Glutamatergic neuron (in vitro differentiated cells): ENCODE results near the gene PLA2G4A. TPM values are rescaled to one million over a fixed set of nuclear protein-coding genes. Genes with fewer than 3 reads are reported as not detected.

Experiments
- DNase-seq: peaks from one replicate; pipeline ENCODE4 v3.0.0; 2022
- H3K27ac Mint-ChIP-seq: one replicate; pipeline ENCODE4 v1.8.0; 2020; ENCODE audit warnings: mild to moderate bottlenecking, mixed read lengths, inconsistent platforms; ENCODE audit not compliant: unreplicated experiment
- H3K27me3 Mint-ChIP-seq: one replicate; pipeline ENCODE4 v1.8.0; 2020; ENCODE audit warnings: mild to moderate bottlenecking, moderate library complexity, mixed read lengths, inconsistent platforms; ENCODE audit not compliant: unreplicated experiment
- H3K36me3 Mint-ChIP-seq: one replicate; pipeline ENCODE4 v1.8.0; 2020; ENCODE audit warnings: mild to moderate bottlenecking, mixed read lengths, inconsistent platforms; ENCODE audit not compliant: unreplicated experiment
- H3K4me1 Mint-ChIP-seq: one replicate; pipeline ENCODE4 v1.8.0; 2020; ENCODE audit warnings: mild to moderate bottlenecking, low read depth, mixed read lengths, inconsistent platforms; ENCODE audit not compliant: unreplicated experiment
- H3K4me3 Mint-ChIP-seq: one replicate; pipeline ENCODE4 v1.8.0; 2020; ENCODE audit warnings: mild to moderate bottlenecking, mixed read lengths, inconsistent platforms; ENCODE audit not compliant: unreplicated experiment
- H3K9me3 Mint-ChIP-seq: one replicate; pipeline ENCODE4 v1.8.0; 2020; ENCODE audit warnings: mild to moderate bottlenecking, moderate library complexity, mixed read lengths, inconsistent platforms; ENCODE audit not compliant: unreplicated experiment
- total RNA-seq: library from RNA; stranded (reverse); fragmentation: NEBNext Ultra II Directional; extraction: Animal tissue kit (Norgen Biotek cat#: 25700); gene quantifications from one replicate; pipeline ENCODE4 v1.2.1, GENCODE V29; 2021; ENCODE audit not compliant: unreplicated experiment
- TF ChIP-seq, protein P1 (sequence below): fragments of 200-600 bp; sonication (generic); IDR thresholded peaks from one replicate; pipeline ENCODE4 v1.5.0; 2021; ENCODE audit not compliant: partially characterized antibody, unreplicated experiment

The PLA2G4A gene
- total RNA-seq, 1 donor from 2014 or later = not detected

DNA sequence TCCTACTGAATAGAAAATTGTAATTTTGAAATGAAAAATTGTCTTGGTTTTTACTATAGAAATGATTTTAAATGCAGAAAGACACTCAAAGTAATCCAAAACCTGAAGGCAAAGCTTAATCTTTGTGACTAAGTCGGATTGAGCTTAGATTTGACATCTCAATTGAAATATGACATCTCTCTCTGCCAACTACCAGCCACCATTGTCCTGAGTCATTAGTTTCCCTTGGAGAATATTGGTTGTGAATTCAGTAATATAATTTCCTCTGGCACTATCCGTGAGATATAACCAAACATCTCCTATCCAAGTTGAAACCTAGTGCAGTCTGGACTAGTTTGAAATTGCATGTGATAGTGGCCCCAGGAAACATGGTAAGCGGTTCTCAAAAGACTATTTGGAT is 37.1 kb downstream of the PLA2G4A start:
- TF ChIP-seq, protein P1, sequence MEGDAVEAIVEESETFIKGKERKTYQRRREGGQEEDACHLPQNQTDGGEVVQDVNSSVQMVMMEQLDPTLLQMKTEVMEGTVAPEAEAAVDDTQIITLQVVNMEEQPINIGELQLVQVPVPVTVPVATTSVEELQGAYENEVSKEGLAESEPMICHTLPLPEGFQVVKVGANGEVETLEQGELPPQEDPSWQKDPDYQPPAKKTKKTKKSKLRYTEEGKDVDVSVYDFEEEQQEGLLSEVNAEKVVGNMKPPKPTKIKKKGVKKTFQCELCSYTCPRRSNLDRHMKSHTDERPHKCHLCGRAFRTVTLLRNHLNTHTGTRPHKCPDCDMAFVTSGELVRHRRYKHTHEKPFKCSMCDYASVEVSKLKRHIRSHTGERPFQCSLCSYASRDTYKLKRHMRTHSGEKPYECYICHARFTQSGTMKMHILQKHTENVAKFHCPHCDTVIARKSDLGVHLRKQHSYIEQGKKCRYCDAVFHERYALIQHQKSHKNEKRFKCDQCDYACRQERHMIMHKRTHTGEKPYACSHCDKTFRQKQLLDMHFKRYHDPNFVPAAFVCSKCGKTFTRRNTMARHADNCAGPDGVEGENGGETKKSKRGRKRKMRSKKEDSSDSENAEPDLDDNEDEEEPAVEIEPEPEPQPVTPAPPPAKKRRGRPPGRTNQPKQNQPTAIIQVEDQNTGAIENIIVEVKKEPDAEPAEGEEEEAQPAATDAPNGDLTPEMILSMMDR = no peak
- H3K27ac Mint-ChIP-seq = no peak overlapping the region
- H3K4me3 Mint-ChIP-seq = no peak overlapping the region
- no peaks in the 10 kb centered on the region for H3K27me3 Mint-ChIP-seq
- no peaks in the 10 kb centered on the region for H3K4me1 Mint-ChIP-seq
- no peak for DNase-seq
- H3K36me3 Mint-ChIP-seq = no peaks in the 10 kb centered on the region
- H3K9me3 Mint-ChIP-seq = no peaks in the 10 kb centered on the region

DNA sequence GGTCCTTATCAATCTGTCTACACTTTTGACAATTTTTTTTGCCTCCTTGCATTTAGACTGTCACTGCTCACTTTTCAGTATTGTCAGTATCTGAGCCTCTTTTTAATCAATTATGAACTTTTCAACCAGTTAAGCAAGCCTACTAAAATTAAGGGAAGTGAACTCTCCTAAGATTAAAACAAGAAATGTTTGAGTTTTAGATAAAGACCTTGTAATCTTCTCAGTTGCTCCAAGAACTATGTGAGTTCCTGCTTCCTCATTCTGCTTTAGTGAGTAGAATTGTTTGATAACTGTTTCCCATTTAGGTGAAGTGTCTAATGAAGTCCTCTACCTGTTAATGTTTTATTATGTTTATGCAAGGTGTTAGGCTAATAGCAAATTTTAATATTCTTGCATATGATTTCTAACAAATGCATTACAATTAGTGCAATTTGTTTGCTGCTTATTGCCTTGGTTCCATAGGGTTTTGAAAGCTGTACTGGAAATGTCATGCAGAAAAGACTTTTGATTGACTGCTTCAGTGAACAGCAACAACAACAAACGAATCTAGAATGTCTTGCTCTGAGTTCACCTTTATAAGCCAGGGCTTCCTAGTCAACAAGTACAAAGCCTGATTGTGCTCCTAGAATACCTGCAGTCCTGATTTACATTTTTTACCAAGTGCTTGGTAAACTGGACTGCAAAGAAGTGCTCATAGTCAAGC is 40.9 kb downstream of the PLA2G4A start:
- Mint-ChIP-seq H3K27me3 (peaks cover 1% of the 10 kb centered on the region), H3K9me3 (no peaks in the 10 kb centered on the region), H3K4me1 (no peaks in the 10 kb centered on the region), H3K4me3 (no peak overlapping the region), H3K27ac (no peak overlapping the region), H3K36me3 (no peaks in the 10 kb centered on the region)
- DNase-seq = no peak
- TF ChIP-seq, protein P1 = no peak

DNA sequence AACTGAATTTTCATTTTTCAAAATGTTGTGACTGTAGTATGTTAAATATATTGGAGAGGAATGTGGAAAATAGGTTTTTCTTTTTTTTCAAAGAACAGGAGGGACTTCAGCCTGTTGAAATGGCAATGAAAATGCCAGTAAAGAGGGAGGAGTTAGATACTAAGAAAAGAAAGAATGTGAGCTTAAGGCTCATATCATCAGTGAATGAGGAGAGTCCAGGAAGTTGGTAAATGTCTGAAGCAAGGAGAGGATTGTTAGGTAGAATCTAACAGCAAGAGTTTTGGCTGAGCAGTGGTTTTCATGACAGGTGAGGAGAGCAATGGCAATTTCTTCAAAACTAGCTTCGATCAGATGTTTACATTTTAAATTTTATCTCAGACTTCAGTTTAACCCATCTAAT is 43.0 kb downstream of the PLA2G4A start:
- no peak overlapping the region for H3K27ac Mint-ChIP-seq
- H3K27me3 Mint-ChIP-seq = peaks cover 1% of the 10 kb centered on the region
- H3K36me3 Mint-ChIP-seq = no peaks in the 10 kb centered on the region
- no peak for DNase-seq
- no peaks in the 10 kb centered on the region for H3K9me3 Mint-ChIP-seq
- TF ChIP-seq, protein P1 = no peak
- H3K4me3 Mint-ChIP-seq = no peak overlapping the region
- H3K4me1 Mint-ChIP-seq = no peaks in the 10 kb centered on the region

DNA sequence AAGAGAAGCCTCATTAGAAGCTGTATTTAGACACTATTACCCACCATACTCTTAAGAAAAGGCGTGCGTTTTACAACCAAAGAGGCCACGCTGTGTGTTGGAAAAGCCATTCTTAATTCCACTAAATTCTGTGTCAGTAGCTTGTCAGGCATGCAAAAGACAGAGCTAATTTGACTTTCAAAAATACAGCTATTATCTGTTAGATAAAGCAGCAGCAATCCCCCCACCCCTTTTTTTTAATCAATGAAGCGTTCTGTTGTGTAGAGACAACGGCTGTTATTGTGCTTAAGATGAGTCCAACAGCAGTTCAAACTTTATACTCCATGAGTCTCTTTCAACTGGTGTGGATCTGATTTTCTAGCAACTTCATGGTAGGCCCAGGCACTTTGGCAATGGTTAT is 43.5 kb downstream of the PLA2G4A start:
- no peak for DNase-seq
- no peaks in the 10 kb centered on the region for H3K9me3 Mint-ChIP-seq
- peaks cover 1% of the 10 kb centered on the region for H3K27me3 Mint-ChIP-seq
- H3K27ac Mint-ChIP-seq = no peak overlapping the region
- no peaks in the 10 kb centered on the region for H3K4me1 Mint-ChIP-seq
- TF ChIP-seq, protein P1 = no peak
- no peak overlapping the region for H3K4me3 Mint-ChIP-seq
- no peaks in the 10 kb centered on the region for H3K36me3 Mint-ChIP-seq

DNA sequence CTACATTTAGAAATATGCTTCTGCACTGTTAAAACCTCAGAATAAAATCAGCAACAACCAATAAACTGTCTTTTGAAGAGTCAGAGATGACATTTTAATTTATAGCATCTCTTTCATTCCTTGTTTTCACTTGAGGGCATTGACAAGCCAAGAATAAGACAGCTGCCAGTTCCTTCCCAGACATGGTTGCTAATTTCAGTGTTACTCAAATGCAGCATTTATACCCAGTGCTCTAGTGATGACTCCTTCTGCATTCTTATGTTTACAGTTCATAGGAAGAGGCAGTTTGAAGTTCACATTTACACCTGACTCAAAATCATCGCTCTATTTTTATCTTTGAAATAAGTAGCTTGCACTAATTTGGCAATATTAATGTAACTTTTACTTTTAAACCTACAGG is 44.9 kb downstream of the PLA2G4A start:
- no peak for DNase-seq
- Mint-ChIP-seq H3K27me3 (peaks cover 1% of the 10 kb centered on the region), H3K9me3 (no peaks in the 10 kb centered on the region), H3K4me3 (no peak overlapping the region), H3K27ac (no peak overlapping the region), H3K36me3 (no peaks in the 10 kb centered on the region), H3K4me1 (no peaks in the 10 kb centered on the region)
- TF ChIP-seq, protein P1 = no peak
